MM.1S (cell line): ENCODE measurements around the gene TM7SF3.
"Not testable (repeated sequence)": the region's sequence is repeated elsewhere in the genome, so short reads cannot be mapped to it uniquely, and the experiment has no call there.

Experiments used
- EZH2 ChIP-seq: fragments of 300-600 bp; sonication (generic); optimal IDR thresholded peaks from 2 replicates; pipeline ENCODE3; 2017; ENCODE audit warnings: low read depth, mild to moderate bottlenecking, antibody characterized with exemption, low read length, mixed read lengths
- TF ChIP-seq, protein P1 (sequence below): fragments of 300-600 bp; sonication (generic); IDR thresholded peaks from 2 replicates; pipeline ENCODE4 v1.5.1; 2016; ENCODE audit warnings: antibody characterized with exemption, low read length, mixed read lengths

- TF ChIP-seq, protein P1, sequence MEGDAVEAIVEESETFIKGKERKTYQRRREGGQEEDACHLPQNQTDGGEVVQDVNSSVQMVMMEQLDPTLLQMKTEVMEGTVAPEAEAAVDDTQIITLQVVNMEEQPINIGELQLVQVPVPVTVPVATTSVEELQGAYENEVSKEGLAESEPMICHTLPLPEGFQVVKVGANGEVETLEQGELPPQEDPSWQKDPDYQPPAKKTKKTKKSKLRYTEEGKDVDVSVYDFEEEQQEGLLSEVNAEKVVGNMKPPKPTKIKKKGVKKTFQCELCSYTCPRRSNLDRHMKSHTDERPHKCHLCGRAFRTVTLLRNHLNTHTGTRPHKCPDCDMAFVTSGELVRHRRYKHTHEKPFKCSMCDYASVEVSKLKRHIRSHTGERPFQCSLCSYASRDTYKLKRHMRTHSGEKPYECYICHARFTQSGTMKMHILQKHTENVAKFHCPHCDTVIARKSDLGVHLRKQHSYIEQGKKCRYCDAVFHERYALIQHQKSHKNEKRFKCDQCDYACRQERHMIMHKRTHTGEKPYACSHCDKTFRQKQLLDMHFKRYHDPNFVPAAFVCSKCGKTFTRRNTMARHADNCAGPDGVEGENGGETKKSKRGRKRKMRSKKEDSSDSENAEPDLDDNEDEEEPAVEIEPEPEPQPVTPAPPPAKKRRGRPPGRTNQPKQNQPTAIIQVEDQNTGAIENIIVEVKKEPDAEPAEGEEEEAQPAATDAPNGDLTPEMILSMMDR, result not testable (repeated sequence)
- TF ChIP-seq EZH2, result not testable (repeated sequence)
These were observed 52.8 kb downstream of the TM7SF3 start for GRCh38 chr12:26961391-26961790.
